ENCODE measurements around the gene PRKCE. TPM values are rescaled to one million over a fixed set of nuclear protein-coding genes. Genes with fewer than 3 reads are reported as not detected.

PRKCE gene
- total and polyA plus RNA-seq, 2 donors (not counting 3 experiments of a cell fraction or from before 2014, with no cell fraction given) = 27.9 to 33.9 TPM

DNA sequence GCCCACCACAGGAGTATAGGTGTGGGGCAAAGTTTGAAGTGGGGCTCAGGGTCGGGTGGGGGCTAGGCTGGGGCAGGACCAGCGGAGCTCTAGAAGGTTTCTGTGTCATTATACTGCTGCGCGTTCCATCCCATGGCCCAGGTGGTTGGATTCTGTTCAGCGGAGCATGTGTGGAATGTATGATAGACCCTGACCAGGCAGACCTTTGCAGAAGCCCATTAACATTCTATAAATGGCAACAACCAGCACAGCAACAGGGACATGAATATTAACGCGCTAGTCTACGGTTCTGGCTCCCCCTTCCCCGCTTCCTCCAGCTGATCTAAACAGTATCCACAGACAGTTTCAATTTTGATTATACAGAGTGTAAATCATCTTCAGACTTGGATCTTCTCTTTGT is 4.1 kb upstream of the PRKCE start:
- Histone ChIP-seq H3K36me3 (ENCODE audit: control insufficient read depth in 2 of 2, extremely low read depth in 1 of 2, insufficient read depth in 2 of 2, low read length in 2 of 2) (no peaks in the 10 kb centered on the region), H3K4me1 (ENCODE audit: control insufficient read depth, extremely low read depth, insufficient read depth, low read length) (peaks cover 12% of the 10 kb centered on the region), H4K20me1 (replicated peaks; ENCODE audit: control insufficient read depth, extremely low read depth, insufficient read depth, low read length) (no peaks in the 10 kb centered on the region), H3K9me1 (replicated peaks; ENCODE audit: control insufficient read depth, extremely low read depth, insufficient read depth, low read length) (no peaks in the 10 kb centered on the region), H3K4me2 (ENCODE audit: insufficient read depth, low read length) (no peak overlapping the region), H3K79me2 (ENCODE audit: control insufficient read depth, insufficient read depth, low read length) (no peaks in the 10 kb centered on the region), H3K4me3 (replicated peaks in 1 of 3; ENCODE audit: insufficient read depth in 1 of 3, low read depth in 1 of 3, low read length in 3 of 3) (no peak overlapping the region), H2AFZ (ENCODE audit: low read depth, low read length) (no peak overlapping the region), H3K27ac (ENCODE audit: insufficient read depth, low read depth, low read length) (no peak overlapping the region), H3K27me3 (ENCODE audit: control insufficient read depth in 2 of 2, insufficient read depth in 2 of 2, low read length in 2 of 2) (no peaks in the 10 kb centered on the region), H3K9ac (replicated peaks; ENCODE audit: extremely low read depth, insufficient read depth, low read length) (no peak overlapping the region), H3K9me3 (replicated peaks; ENCODE audit: control insufficient read depth, insufficient read depth, low read length) (no peaks in the 10 kb centered on the region)
- intact Hi-C loops (cut with micrococcal nuclease) (no loop called here), dilution Hi-C loops (cut with MboI; ENCODE audit: extremely low pct_ligation_motif_present, low sequenced_read_pairs) (no loop called here)
- DNase-seq (ENCODE audit: low read depth, low spot score) (no peak), FAIRE-seq (no peak)
- no peak for TF ChIP-seq GATA2 (IDR thresholded peaks at IDR 0.05; ENCODE audit: insufficient read depth, insufficient read length, low read depth, low read length)
- TF ChIP-seq, protein P1, sequence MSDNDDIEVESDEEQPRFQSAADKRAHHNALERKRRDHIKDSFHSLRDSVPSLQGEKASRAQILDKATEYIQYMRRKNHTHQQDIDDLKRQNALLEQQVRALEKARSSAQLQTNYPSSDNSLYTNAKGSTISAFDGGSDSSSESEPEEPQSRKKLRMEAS (IDR thresholded peaks at IDR 0.05; ENCODE audit: insufficient read depth, insufficient read length) = no peak
- TF ChIP-seq JUN (IDR thresholded peaks at IDR 0.05; ENCODE audit: borderline replicate concordance, insufficient read depth, insufficient read length, low read depth) = no peak
- no peak for TF ChIP-seq POLR2AphosphoS5 (IDR thresholded peaks at IDR 0.05; ENCODE audit: insufficient read depth, low read depth, low read length)
- TF ChIP-seq EZH2 (IDR thresholded peaks at IDR 0.05; ENCODE audit: borderline replicate concordance, low read depth, low read length, severe bottlenecking) = no peak
- TF ChIP-seq CTCF (IDR thresholded peaks at IDR 0.05; ENCODE audit: extremely low read depth in 1 of 2, insufficient read depth in 1 of 2, low read depth in 1 of 2, low read length in 2 of 2) = no peak
- TF ChIP-seq MYC (IDR thresholded peaks at IDR 0.05; ENCODE audit: low read depth, low read length) = no peak
- no peak for TF ChIP-seq POLR2A (IDR thresholded peaks at IDR 0.05; ENCODE audit: low read depth, low read length)
- TF ChIP-seq FOS (IDR thresholded peaks at IDR 0.05; ENCODE audit: borderline replicate concordance, insufficient read depth, low read length) = no peak
- BruUV-seq (replicated peaks) = no TSS peak
- POLR2A ChIA-PET = no interaction called here
- CTCF ChIA-PET = interaction anchor here (1.2 to 2.6 kb wide), 2 partner anchors 131 to 289 kb away, joined by 5 to 16 read pairs; no protein-coding TSS in a partner anchor
